ENCODE results near the gene KRT6A.
"Not testable (repeated sequence)": the region's sequence is repeated elsewhere in the genome, so short reads cannot be mapped to it uniquely, and the experiment has no call there.

The KRT6A gene

GRCh38 chr12:52491495-52491894 lies 1.6 kb downstream of the KRT6A start:
- not testable (repeated sequence) for H3K36me3 ChIP-seq (ENCODE audit: insufficient read depth, low read length); H3K27me3 ChIP-seq (ENCODE audit: insufficient read depth, low read length); H2AFZ ChIP-seq (ENCODE audit: low read depth, low read length); H3K4me1 ChIP-seq (ENCODE audit: insufficient read depth, low read length); H3K9me3 ChIP-seq (ENCODE audit: low read length); H3K4me3 ChIP-seq (ENCODE audit: low read length)

- H3K36me3 ChIP-seq (ENCODE audit: insufficient read depth, low read length), result no peaks in the 10 kb centered on the region
- H3K27me3 ChIP-seq (ENCODE audit: insufficient read depth, low read length), result peaks cover 2% of the 10 kb centered on the region
- no peak overlapping the region for H3K4me3 ChIP-seq (ENCODE audit: low read length)
- H3K4me1 ChIP-seq (ENCODE audit: insufficient read depth, low read length), result no peaks in the 10 kb centered on the region
- no peaks in the 10 kb centered on the region for H3K9me3 ChIP-seq (ENCODE audit: low read length)
- no peak overlapping the region for H2AFZ ChIP-seq (ENCODE audit: low read depth, low read length)
These were observed 4.3 kb downstream of the KRT6A start for GRCh38 chr12:52488736-52489135.

DNA sequence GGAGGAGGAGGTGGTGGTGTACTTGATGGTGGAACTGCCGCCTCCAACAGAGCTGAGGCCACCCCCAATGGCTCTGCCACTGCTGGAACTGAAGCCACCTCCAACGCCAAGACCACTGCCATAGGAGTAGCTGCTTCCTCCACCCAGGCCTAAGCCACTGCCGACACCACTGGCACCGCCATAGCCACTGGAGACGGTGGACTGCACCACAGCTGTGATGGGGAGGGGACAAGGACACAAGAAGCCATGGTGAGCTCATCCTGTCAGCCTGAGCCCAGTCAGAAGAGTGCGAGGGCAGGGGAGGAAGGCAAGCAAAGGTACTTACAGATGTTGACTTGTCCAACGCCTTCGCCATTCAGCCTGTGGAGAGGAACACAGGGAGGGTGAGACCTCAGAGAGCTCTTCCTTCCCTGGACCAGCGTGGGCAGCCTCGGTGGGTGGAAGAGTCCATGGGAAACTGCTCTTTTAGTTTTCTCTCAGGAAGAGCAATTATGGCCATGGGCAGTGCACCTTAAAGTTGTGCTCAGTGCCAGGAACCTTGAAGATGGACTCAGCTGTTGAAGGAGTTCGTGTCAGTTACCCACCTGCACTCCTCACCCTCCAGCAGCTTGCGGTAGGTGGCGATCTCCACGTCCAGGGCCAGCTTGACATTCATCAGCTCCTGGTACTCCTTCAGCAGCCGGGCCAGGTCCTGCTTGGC lies 5.2 kb downstream of the KRT6A start:
- H3K27me3 ChIP-seq (ENCODE audit: insufficient read depth, low read length); H2AFZ ChIP-seq (ENCODE audit: low read depth, low read length); H3K36me3 ChIP-seq (ENCODE audit: insufficient read depth, low read length); H3K4me1 ChIP-seq (ENCODE audit: insufficient read depth, low read length); H3K9me3 ChIP-seq (ENCODE audit: low read length); H3K4me3 ChIP-seq (ENCODE audit: low read length): not testable (repeated sequence)

GRCh38 chr12:52487211-52487610 lies 5.8 kb downstream of the KRT6A start:
- no peak overlapping the region for H2AFZ ChIP-seq (ENCODE audit: low read depth, low read length)
- no peaks in the 10 kb centered on the region for H3K4me1 ChIP-seq (ENCODE audit: insufficient read depth, low read length)
- no peaks in the 10 kb centered on the region for H3K9me3 ChIP-seq (ENCODE audit: low read length)
- H3K27me3 ChIP-seq (ENCODE audit: insufficient read depth, low read length), result peaks cover 2% of the 10 kb centered on the region
- H3K4me3 ChIP-seq (ENCODE audit: low read length), result no peak overlapping the region
- no peaks in the 10 kb centered on the region for H3K36me3 ChIP-seq (ENCODE audit: insufficient read depth, low read length)

- Histone ChIP-seq H3K9me3 (ENCODE audit: low read length) (no peaks in the 10 kb centered on the region), H3K36me3 (ENCODE audit: insufficient read depth, low read length) (no peaks in the 10 kb centered on the region), H2AFZ (ENCODE audit: low read depth, low read length) (no peak overlapping the region), H3K4me3 (ENCODE audit: low read length) (no peak overlapping the region), H3K4me1 (ENCODE audit: insufficient read depth, low read length) (no peaks in the 10 kb centered on the region), H3K27me3 (ENCODE audit: insufficient read depth, low read length) (peaks cover 2% of the 10 kb centered on the region)
These were observed 6.6 kb downstream of the KRT6A start for GRCh38 chr12:52486166-52487105.

DNA sequence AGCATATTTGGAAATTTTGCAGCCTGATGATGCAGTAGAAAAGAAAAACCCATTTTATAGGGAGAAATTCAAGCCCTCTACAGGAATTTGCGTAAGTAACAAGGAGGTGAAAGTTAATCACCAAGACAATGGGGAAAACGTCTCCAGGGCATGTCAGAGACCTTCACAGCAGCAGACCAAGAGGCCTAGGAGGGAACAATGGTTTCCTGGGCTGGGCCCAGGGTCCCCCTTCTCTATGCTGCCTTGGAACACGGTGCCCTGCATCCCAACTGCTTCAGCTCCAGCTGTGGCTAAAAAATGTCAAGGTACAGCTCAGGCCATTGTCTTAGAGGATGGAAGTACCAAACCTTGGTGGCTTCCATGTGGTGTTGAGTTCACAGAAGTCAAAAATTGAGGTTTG lies 13.0 kb downstream of the KRT6A start:
- no peaks in the 10 kb centered on the region for H3K27me3 ChIP-seq (ENCODE audit: insufficient read depth, low read length)

GRCh38 chr12:52477651-52478050 lies 15.4 kb downstream of the KRT6A start:
- no peaks in the 10 kb centered on the region for H3K36me3 ChIP-seq (ENCODE audit: insufficient read depth, low read length)
- no peaks in the 10 kb centered on the region for H3K4me1 ChIP-seq (ENCODE audit: insufficient read depth, low read length)
- H3K27me3 ChIP-seq (ENCODE audit: insufficient read depth, low read length), result no peaks in the 10 kb centered on the region
- H3K9me3 ChIP-seq (ENCODE audit: low read length), result no peaks in the 10 kb centered on the region
- H3K4me3 ChIP-seq (ENCODE audit: low read length), result no peak overlapping the region
- no peak overlapping the region for H2AFZ ChIP-seq (ENCODE audit: low read depth, low read length)

More for the DNA sequence above, 13.0 kb downstream of the KRT6A start:
- no peaks in the 10 kb centered on the region for H3K9me3 ChIP-seq (ENCODE audit: low read length)
- no peak overlapping the region for H2AFZ ChIP-seq (ENCODE audit: low read depth, low read length)
- H3K4me3 ChIP-seq (ENCODE audit: low read length), result no peak overlapping the region
- H3K36me3 ChIP-seq (ENCODE audit: insufficient read depth, low read length), result no peaks in the 10 kb centered on the region
- H3K4me1 ChIP-seq (ENCODE audit: insufficient read depth, low read length), result no peaks in the 10 kb centered on the region

- H2AFZ ChIP-seq (ENCODE audit: low read depth, low read length), result no peak overlapping the region
- no peak overlapping the region for H3K4me3 ChIP-seq (ENCODE audit: low read length)
- H3K27me3 ChIP-seq (ENCODE audit: insufficient read depth, low read length), result no peaks in the 10 kb centered on the region
- H3K36me3 ChIP-seq (ENCODE audit: insufficient read depth, low read length), result no peaks in the 10 kb centered on the region
- H3K4me1 ChIP-seq (ENCODE audit: insufficient read depth, low read length), result no peaks in the 10 kb centered on the region
- no peaks in the 10 kb centered on the region for H3K9me3 ChIP-seq (ENCODE audit: low read length)
These were observed 18.8 kb downstream of the KRT6A start for GRCh38 chr12:52474212-52474611.

- H3K4me3 ChIP-seq (ENCODE audit: low read length), result no peak within 1 kb of the TSS
- H3K36me3 ChIP-seq (ENCODE audit: insufficient read depth, low read length), result no peaks in the 10 kb centered on the region
These were observed 19.3 kb downstream of the KRT6A start, which contains the start of gene KRT6C for GRCh38 chr12:52473768-52474167. KRT6C (minus strand) TSS chr12:52473805; CDS start chr12:52473737, 68 bp downstream.

GRCh38 chr12:52469853-52470252 lies 23.2 kb downstream of the KRT6A start:
- H3K27me3 ChIP-seq (ENCODE audit: insufficient read depth, low read length), result peaks cover 3% of the 10 kb centered on the region
- no peaks in the 10 kb centered on the region for H3K4me1 ChIP-seq (ENCODE audit: insufficient read depth, low read length)
- H3K4me3 ChIP-seq (ENCODE audit: low read length), result no peak overlapping the region
- no peaks in the 10 kb centered on the region for H3K36me3 ChIP-seq (ENCODE audit: insufficient read depth, low read length)
- H3K9me3 ChIP-seq (ENCODE audit: low read length), result no peaks in the 10 kb centered on the region
- no peak overlapping the region for H2AFZ ChIP-seq (ENCODE audit: low read depth, low read length)

More at GRCh38 chr12:52473768-52474167, 19.3 kb downstream of the KRT6A start, which contains the start of gene KRT6C:
- Histone ChIP-seq H3K9me3 (ENCODE audit: low read length) (no peaks in the 10 kb centered on the region), H2AFZ (ENCODE audit: low read depth, low read length) (no peak within 1 kb of the TSS), H3K4me1 (ENCODE audit: insufficient read depth, low read length) (no peaks in the 10 kb centered on the region), H3K27me3 (ENCODE audit: insufficient read depth, low read length) (peaks cover 2% of the 10 kb centered on the region)

- H3K9me3 ChIP-seq (ENCODE audit: low read length), result no peaks in the 10 kb centered on the region
These were observed 28.2 kb downstream of the KRT6A start for GRCh38 chr12:52464897-52465296.

GRCh38 chr12:52461693-52462092 lies 31.4 kb downstream of the KRT6A start:
- no peaks in the 10 kb centered on the region for H3K4me1 ChIP-seq (ENCODE audit: insufficient read depth, low read length)
- no peak overlapping the region for H2AFZ ChIP-seq (ENCODE audit: low read depth, low read length)
- no peak overlapping the region for H3K4me3 ChIP-seq (ENCODE audit: low read length)
- no peaks in the 10 kb centered on the region for H3K36me3 ChIP-seq (ENCODE audit: insufficient read depth, low read length)
- H3K9me3 ChIP-seq (ENCODE audit: low read length), result no peaks in the 10 kb centered on the region
- peaks cover 2% of the 10 kb centered on the region for H3K27me3 ChIP-seq (ENCODE audit: insufficient read depth, low read length)

More at GRCh38 chr12:52464897-52465296, 28.2 kb downstream of the KRT6A start:
- Histone ChIP-seq H3K36me3 (ENCODE audit: insufficient read depth, low read length) (no peaks in the 10 kb centered on the region), H3K27me3 (ENCODE audit: insufficient read depth, low read length) (peaks cover 5% of the 10 kb centered on the region), H3K4me3 (ENCODE audit: low read length) (no peak overlapping the region), H2AFZ (ENCODE audit: low read depth, low read length) (no peak overlapping the region), H3K4me1 (ENCODE audit: insufficient read depth, low read length) (no peaks in the 10 kb centered on the region)

DNA sequence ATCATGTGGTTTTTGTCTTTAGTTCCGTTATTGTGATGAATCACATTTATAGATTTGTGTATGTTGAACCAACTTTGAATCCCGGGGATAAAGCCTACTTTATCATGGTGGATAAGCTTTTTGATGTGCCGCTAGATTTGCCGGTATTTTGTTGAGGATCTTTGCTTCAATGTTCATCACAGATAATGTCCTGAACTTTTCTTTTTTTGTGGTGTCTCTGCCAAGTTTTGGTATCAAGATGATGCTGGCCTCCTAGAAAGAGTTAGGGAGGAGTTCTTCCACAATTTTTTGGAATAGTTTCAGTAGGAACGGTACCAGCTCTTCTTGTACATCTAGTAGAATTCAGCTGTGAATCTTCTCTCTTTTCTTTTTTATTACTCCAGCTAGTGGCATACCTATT lies 34.2 kb downstream of the KRT6A start:
- Histone ChIP-seq H3K4me1 (ENCODE audit: insufficient read depth, low read length) (peaks cover 6% of the 10 kb centered on the region), H3K4me3 (ENCODE audit: low read length) (no peak overlapping the region), H2AFZ (ENCODE audit: low read depth, low read length) (no peak overlapping the region), H3K36me3 (ENCODE audit: insufficient read depth, low read length) (no peaks in the 10 kb centered on the region), H3K9me3 (ENCODE audit: low read length) (no peaks in the 10 kb centered on the region), H3K27me3 (ENCODE audit: insufficient read depth, low read length) (peaks cover 6% of the 10 kb centered on the region)

Data from neuron (in vitro differentiated cells).